GM21825 (cell line): ENCODE results near the gene ZNF708.
"Not testable (repeated sequence)": the region's sequence is repeated elsewhere in the genome, so short reads cannot be mapped to it uniquely, and the experiment has no call there.

Source experiments
- ATAC-seq: cut with Tn5 transposase; IDR thresholded peaks from one replicate; pipeline ENCODE4 v1.9.1; 2021; ENCODE audit warnings: mild to moderate bottlenecking, moderate library complexity; ENCODE audit not compliant: unreplicated experiment

Gene ZNF708

GRCh38 chr19:21260164-21260847 lies 68.9 kb downstream of the ZNF708 start:
- no peak for ATAC-seq

DNA sequence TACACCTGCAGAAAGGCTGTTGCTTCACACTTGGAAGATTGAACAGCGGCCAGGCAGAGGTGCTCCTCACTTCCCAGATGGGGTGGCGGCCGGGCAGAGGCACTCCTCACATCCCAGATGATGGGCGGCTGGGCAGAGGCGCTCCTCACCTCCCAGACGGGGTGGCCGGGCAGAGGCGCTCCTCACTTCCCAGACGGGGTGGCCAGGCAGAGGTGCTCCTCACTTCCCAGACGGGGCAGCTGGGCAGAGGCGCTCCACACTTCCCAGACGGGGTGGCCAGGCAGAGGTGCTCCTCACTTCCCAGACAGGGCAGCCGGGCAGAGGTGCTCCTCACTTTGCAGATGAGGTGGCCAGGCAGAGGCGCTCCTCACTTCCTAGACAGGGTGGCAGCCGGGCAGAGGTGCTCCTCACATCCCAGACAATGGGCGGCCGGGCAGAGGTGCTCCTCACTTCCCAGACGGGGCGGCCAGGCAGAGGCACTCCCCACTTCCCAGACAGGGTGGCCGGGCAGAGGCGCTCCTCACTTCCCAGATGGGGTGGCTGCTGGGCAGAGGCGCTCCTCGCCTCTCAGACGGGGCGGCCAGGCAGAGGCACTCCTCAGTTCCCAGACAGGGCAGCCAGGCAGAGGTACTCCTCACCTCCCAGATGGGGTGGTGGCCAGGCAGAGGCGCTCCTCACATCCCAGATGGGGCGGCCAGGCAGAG lies 69.6 kb downstream of the ZNF708 start:
- ATAC-seq, result not testable (repeated sequence)

- ATAC-seq, result no peak
Observed at GRCh38 chr19:21256722-21257121, 72.5 kb downstream of the ZNF708 start.
